Progenitor cell of endocrine pancreas (in vitro differentiated cells): ENCODE measurements around the gene TIMP2. TPM values are rescaled to one million over a fixed set of nuclear protein-coding genes. Genes with fewer than 3 reads are reported as not detected.
A peak's percentile ranks its signal among the peaks of the same experiment; 100 is the strongest.

ENCODE experiments used
- DNase-seq: peaks from one replicate; pipeline ENCODE4 v3.0.0; 2021; ENCODE audit warnings: low spot score; ENCODE audit not compliant: unreplicated experiment
- H3K27ac Mint-ChIP-seq: 2 replicates; pipeline ENCODE4 v1.8.0; 2021; ENCODE audit warnings: mild to moderate bottlenecking, moderate library complexity, mixed read lengths
- H3K27me3 Mint-ChIP-seq: 2 replicates; pipeline ENCODE4 v1.8.0; 2021; ENCODE audit warnings: mixed read lengths
- H3K36me3 Mint-ChIP-seq: 2 replicates; pipeline ENCODE4 v1.8.0; 2022; ENCODE audit warnings: mixed read lengths; ENCODE audit not compliant: insufficient read depth
- H3K4me1 Mint-ChIP-seq: 2 replicates; pipeline ENCODE4 v1.8.0; 2021; ENCODE audit warnings: low read depth, mixed read lengths
- H3K4me3 Mint-ChIP-seq: 2 replicates; pipeline ENCODE4 v1.8.0; 2021; ENCODE audit warnings: low read depth, mild to moderate bottlenecking, moderate library complexity, mixed read lengths
- H3K9me3 Mint-ChIP-seq: 2 replicates; pipeline ENCODE4 v1.8.0; 2021; ENCODE audit warnings: low read depth, mixed read lengths
- total RNA-seq: library from RNA; stranded (reverse); gene quantifications from 2 replicates; pipeline ENCODE4 v1.2.1, GENCODE V29; 2021
- TF ChIP-seq, protein P1 (sequence below): fragments of 200-600 bp; sonication (generic); IDR thresholded peaks from one replicate; pipeline ENCODE4 v1.5.0; 2021; ENCODE audit warnings: antibody characterized with exemption, mild to moderate bottlenecking; ENCODE audit not compliant: unreplicated experiment

Gene TIMP2
- total RNA-seq, 1 donor from 2014 or later = 51.4 TPM

- Mint-ChIP-seq H3K36me3 (no peaks in the 10 kb centered on the region), H3K27me3 (peaks cover 2% of the 10 kb centered on the region), H3K4me1 (peaks cover 2% of the 10 kb centered on the region), H3K27ac (peak overlapping the region; percentile 38), H3K4me3 (no peak overlapping the region), H3K9me3 (no peaks in the 10 kb centered on the region)
- TF ChIP-seq, protein P1, sequence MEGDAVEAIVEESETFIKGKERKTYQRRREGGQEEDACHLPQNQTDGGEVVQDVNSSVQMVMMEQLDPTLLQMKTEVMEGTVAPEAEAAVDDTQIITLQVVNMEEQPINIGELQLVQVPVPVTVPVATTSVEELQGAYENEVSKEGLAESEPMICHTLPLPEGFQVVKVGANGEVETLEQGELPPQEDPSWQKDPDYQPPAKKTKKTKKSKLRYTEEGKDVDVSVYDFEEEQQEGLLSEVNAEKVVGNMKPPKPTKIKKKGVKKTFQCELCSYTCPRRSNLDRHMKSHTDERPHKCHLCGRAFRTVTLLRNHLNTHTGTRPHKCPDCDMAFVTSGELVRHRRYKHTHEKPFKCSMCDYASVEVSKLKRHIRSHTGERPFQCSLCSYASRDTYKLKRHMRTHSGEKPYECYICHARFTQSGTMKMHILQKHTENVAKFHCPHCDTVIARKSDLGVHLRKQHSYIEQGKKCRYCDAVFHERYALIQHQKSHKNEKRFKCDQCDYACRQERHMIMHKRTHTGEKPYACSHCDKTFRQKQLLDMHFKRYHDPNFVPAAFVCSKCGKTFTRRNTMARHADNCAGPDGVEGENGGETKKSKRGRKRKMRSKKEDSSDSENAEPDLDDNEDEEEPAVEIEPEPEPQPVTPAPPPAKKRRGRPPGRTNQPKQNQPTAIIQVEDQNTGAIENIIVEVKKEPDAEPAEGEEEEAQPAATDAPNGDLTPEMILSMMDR = peak; percentile 88
- DNase-seq = peak; percentile 67
These were observed 45.9 kb upstream of the TIMP2 start for GRCh38 chr17:78970834-78971755.

- TF ChIP-seq, protein P1 = no peak
- Mint-ChIP-seq H3K27ac (no peak overlapping the region), H3K4me3 (no peak overlapping the region), H3K36me3 (no peaks in the 10 kb centered on the region), H3K9me3 (no peaks in the 10 kb centered on the region), H3K4me1 (peaks cover 2% of the 10 kb centered on the region), H3K27me3 (peaks cover 2% of the 10 kb centered on the region)
- DNase-seq = no peak
These were observed 44.7 kb upstream of the TIMP2 start for GRCh38 chr17:78969865-78970264.

GRCh38 chr17:78967782-78968362, 42.7 kb upstream of the TIMP2 start:
- Mint-ChIP-seq H3K27ac (no peak overlapping the region), H3K4me1 (peaks cover 2% of the 10 kb centered on the region), H3K27me3 (peaks cover 2% of the 10 kb centered on the region), H3K4me3 (no peak overlapping the region), H3K36me3 (no peaks in the 10 kb centered on the region), H3K9me3 (no peaks in the 10 kb centered on the region)
- TF ChIP-seq, protein P1 = no peak
- DNase-seq = no peak

DNA sequence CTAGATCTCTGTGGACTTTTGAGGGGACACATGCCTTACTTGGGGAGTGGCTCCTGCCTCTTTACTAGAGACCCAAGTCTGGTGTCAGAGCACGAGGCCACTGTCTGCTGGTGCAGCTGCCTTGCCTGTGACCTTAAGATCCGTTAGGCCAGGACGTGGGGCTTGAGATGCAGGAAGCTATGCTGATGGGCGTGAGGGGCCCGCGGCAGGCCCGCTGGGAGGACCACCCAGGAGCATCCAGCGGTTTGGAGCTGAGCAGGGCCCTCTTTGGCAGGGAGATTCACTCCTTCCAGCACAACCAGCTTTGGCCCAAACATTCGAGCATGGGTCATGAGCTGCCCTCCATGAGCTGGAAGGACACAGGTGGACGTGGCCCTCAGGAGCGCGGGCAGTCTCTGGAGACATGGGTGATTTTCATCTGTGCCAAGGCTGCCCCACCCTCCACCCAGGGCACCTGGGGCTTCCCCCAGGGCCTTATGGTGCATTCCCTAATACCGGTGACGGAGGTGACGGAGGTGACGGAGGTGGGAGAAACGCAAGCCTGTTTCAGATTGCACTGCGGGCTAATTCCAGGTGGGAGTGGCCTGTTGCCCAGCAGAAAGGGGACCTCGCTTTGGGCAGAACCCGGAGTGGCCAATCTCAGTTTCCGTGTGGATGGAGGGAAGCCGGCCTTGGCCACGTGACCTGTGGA, 41.9 kb upstream of the TIMP2 start:
- Mint-ChIP-seq H3K27ac (no peak overlapping the region), H3K4me3 (no peak overlapping the region), H3K9me3 (no peaks in the 10 kb centered on the region), H3K36me3 (no peaks in the 10 kb centered on the region), H3K27me3 (peaks cover 2% of the 10 kb centered on the region), H3K4me1 (peaks cover 2% of the 10 kb centered on the region)
- TF ChIP-seq, protein P1 = no peak
- no peak for DNase-seq

GRCh38 chr17:78966123-78966813, 41.1 kb upstream of the TIMP2 start:
- no peaks in the 10 kb centered on the region for H3K9me3 Mint-ChIP-seq
- TF ChIP-seq, protein P1 = no peak
- no peak overlapping the region for H3K27ac Mint-ChIP-seq
- H3K27me3 Mint-ChIP-seq = no peaks in the 10 kb centered on the region
- H3K4me3 Mint-ChIP-seq = no peak overlapping the region
- H3K4me1 Mint-ChIP-seq = no peaks in the 10 kb centered on the region
- H3K36me3 Mint-ChIP-seq = no peaks in the 10 kb centered on the region
- no peak for DNase-seq
